OCI-LY1 (cell line): Measurements from ENCODE around the gene GPR39.

Experiments used
- H2AFZ ChIP-seq: fragments of 200-600 bp; sonication (generic), shearing (Covaris generic); 2 replicates; pipeline ENCODE4 v1.6.0; 2014; ENCODE audit warnings: antibody characterized with exemption, mild to moderate bottlenecking, low read length
- H3F3A ChIP-seq: fragments of 200-600 bp; sonication (generic), shearing (Covaris generic); 2 replicates; pipeline ENCODE4 v1.6.0; 2014; ENCODE audit warnings: mild to moderate bottlenecking, antibody characterized with exemption, low read length, moderate library complexity; ENCODE audit not compliant: insufficient read depth
- H3K27ac ChIP-seq: fragments of 200-600 bp; sonication (generic); 2 replicates; pipeline ENCODE4 v1.5.1; 2014; ENCODE audit warnings: low read length, mixed run types, mild to moderate bottlenecking, low read depth; ENCODE audit not compliant: poor library complexity, severe bottlenecking
- H3K27me3 ChIP-seq: fragments of 200-600 bp; sonication (generic); 2 replicates; pipeline ENCODE4 v1.6.0; 2014; ENCODE audit warnings: antibody characterized with exemption, mild to moderate bottlenecking, low read length, moderate library complexity; ENCODE audit not compliant: insufficient read depth
- H3K36me3 ChIP-seq: fragments of 200-600 bp; sonication (generic); 2 replicates; pipeline ENCODE4 v1.6.1; 2014; ENCODE audit warnings: mild to moderate bottlenecking, antibody characterized with exemption, low read length, moderate library complexity, mixed read lengths; ENCODE audit not compliant: insufficient read depth
- H3K4me1 ChIP-seq: fragments of 200-600 bp; sonication (generic); 2 replicates; pipeline ENCODE4 v1.5.1; 2014; ENCODE audit warnings: mild to moderate bottlenecking, low read length, moderate library complexity; ENCODE audit not compliant: insufficient read depth, severe bottlenecking
- H3K4me2 ChIP-seq: fragments of 200-600 bp; sonication (generic), shearing (Covaris generic); 2 replicates; pipeline ENCODE4 v1.6.1; 2014; ENCODE audit warnings: low read length
- H3K4me3 ChIP-seq: fragments of 200-600 bp; sonication (generic); 2 replicates; pipeline ENCODE4 v1.5.1; 2014; ENCODE audit warnings: low read length, low read depth, mild to moderate bottlenecking, mixed read lengths; ENCODE audit not compliant: poor library complexity, severe bottlenecking
- H3K79me2 ChIP-seq: fragments of 200-600 bp; shearing (Covaris generic); 2 replicates; pipeline ENCODE4 v1.6.1; 2016; ENCODE audit warnings: mixed run types, low read length, mixed read lengths; ENCODE audit not compliant: insufficient read depth
- H3K9ac ChIP-seq: fragments of 200-600 bp; sonication (generic), shearing (Covaris generic); 2 replicates; pipeline ENCODE4 v1.6.1; 2014; ENCODE audit warnings: mild to moderate bottlenecking, low read length, mixed read lengths
- H3K9me2 ChIP-seq: fragments of 200-600 bp; sonication (generic), shearing (Covaris generic); 2 replicates; pipeline ENCODE4 v1.6.1; 2014; ENCODE audit warnings: low read depth, mild to moderate bottlenecking, low read length, mixed read lengths
- H3K9me3 ChIP-seq: fragments of 200-600 bp; shearing (Covaris generic); 2 replicates; pipeline ENCODE4 v1.6.1; 2014; ENCODE audit warnings: low read length, mixed read lengths
- H4K20me1 ChIP-seq: fragments of 200-600 bp; sonication (generic), shearing (Covaris generic); 2 replicates; pipeline ENCODE4 v1.6.0; 2016; ENCODE audit warnings: mild to moderate bottlenecking, low read length; ENCODE audit not compliant: insufficient read depth
- EZH2 ChIP-seq: fragments of 200-600 bp; sonication (generic), shearing (Covaris generic); IDR thresholded peaks from 2 replicates; pipeline ENCODE4 v1.8.0; 2017; ENCODE audit warnings: borderline replicate concordance, mixed run types, mild to moderate bottlenecking, antibody characterized with exemption, low read length, moderate library complexity, mixed read lengths
- TF ChIP-seq, protein P1 (sequence below): fragments of 200-600 bp; sonication (generic), shearing (Covaris generic); IDR thresholded peaks from 2 replicates; pipeline ENCODE4 v1.5.1; 2017; ENCODE audit warnings: mild to moderate bottlenecking, antibody characterized with exemption, low read length, moderate library complexity, mixed read lengths

Gene GPR39

DNA sequence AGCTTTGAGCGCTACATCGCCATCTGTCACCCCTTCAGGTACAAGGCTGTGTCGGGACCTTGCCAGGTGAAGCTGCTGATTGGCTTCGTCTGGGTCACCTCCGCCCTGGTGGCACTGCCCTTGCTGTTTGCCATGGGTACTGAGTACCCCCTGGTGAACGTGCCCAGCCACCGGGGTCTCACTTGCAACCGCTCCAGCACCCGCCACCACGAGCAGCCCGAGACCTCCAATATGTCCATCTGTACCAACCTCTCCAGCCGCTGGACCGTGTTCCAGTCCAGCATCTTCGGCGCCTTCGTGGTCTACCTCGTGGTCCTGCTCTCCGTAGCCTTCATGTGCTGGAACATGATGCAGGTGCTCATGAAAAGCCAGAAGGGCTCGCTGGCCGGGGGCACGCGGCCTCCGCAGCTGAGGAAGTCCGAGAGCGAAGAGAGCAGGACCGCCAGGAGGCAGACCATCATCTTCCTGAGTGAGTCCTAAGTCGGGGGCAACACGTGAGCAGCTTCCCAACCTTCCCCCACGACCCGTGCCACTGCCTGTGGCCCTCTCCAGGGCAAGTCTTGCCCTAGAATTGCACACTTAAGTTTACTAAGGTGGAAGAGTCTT, 928 bp downstream of the GPR39 start:
- no peak for TF ChIP-seq EZH2
- TF ChIP-seq, protein P1, sequence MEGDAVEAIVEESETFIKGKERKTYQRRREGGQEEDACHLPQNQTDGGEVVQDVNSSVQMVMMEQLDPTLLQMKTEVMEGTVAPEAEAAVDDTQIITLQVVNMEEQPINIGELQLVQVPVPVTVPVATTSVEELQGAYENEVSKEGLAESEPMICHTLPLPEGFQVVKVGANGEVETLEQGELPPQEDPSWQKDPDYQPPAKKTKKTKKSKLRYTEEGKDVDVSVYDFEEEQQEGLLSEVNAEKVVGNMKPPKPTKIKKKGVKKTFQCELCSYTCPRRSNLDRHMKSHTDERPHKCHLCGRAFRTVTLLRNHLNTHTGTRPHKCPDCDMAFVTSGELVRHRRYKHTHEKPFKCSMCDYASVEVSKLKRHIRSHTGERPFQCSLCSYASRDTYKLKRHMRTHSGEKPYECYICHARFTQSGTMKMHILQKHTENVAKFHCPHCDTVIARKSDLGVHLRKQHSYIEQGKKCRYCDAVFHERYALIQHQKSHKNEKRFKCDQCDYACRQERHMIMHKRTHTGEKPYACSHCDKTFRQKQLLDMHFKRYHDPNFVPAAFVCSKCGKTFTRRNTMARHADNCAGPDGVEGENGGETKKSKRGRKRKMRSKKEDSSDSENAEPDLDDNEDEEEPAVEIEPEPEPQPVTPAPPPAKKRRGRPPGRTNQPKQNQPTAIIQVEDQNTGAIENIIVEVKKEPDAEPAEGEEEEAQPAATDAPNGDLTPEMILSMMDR, result no peak
- Histone ChIP-seq H3K4me2 (no peak overlapping the region), H3K27ac (no peak overlapping the region), H3K36me3 (no peaks in the 10 kb centered on the region), H2AFZ (no peak overlapping the region), H3K9me3 (no peaks in the 10 kb centered on the region), H3K27me3 (no peaks in the 10 kb centered on the region), H3F3A (no peaks in the 10 kb centered on the region), H3K4me1 (no peaks in the 10 kb centered on the region), H3K9ac (no peak overlapping the region), H3K9me2 (no peaks in the 10 kb centered on the region), H3K79me2 (no peaks in the 10 kb centered on the region), H3K4me3 (no peak overlapping the region), H4K20me1 (no peaks in the 10 kb centered on the region)

DNA sequence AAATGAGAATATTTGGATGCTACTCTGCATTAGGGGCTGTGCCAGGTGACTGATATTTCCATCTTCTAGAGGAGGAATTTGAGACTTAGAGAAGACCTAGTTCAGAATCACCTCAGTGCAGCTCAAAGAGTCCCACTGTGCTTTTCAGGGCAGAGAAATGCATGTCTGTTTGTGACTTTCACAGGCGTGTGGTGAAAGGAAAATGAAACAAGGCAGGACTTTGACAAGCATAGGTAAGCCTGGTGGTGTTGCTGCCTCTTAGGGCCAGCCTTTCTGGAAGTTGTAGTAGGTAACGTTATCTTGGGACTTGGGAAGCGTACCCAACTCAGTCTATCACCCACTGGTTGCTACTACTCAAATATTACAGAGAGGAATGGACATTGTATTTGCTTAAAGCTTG, 2.6 kb downstream of the GPR39 start:
- TF ChIP-seq EZH2, result no peak
- TF ChIP-seq, protein P1, result no peak
- H3K36me3 ChIP-seq, result no peaks in the 10 kb centered on the region
- no peaks in the 10 kb centered on the region for H3K79me2 ChIP-seq
- no peak overlapping the region for H2AFZ ChIP-seq
- no peak overlapping the region for H3K4me2 ChIP-seq
- H3K27ac ChIP-seq, result no peak overlapping the region
- H3K9me2 ChIP-seq, result no peaks in the 10 kb centered on the region
- no peaks in the 10 kb centered on the region for H4K20me1 ChIP-seq
- no peaks in the 10 kb centered on the region for H3K4me1 ChIP-seq
- H3F3A ChIP-seq, result no peaks in the 10 kb centered on the region
- H3K27me3 ChIP-seq, result no peaks in the 10 kb centered on the region
- H3K9me3 ChIP-seq, result no peaks in the 10 kb centered on the region
- H3K4me3 ChIP-seq, result no peak overlapping the region
- H3K9ac ChIP-seq, result no peak overlapping the region

DNA sequence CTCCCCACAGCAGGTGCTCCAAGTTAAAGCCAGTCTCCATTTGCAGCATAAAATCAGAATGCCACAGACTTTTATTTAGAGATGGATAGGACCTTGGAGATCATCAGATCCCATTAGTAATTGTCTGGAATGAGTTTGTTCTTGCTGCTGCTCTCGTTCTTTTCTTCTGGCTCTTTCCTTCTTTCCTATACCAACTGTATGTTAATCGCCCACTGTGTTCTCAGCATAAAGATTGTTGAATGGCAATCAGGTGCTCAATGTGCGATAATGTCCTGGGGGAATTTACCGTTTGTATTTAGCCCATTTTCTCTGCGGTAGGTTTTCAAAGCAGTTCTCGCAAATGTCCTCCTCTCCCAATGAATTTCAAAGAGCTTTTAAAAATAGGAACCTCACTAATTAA, 3.3 kb downstream of the GPR39 start:
- Histone ChIP-seq H3K79me2 (no peaks in the 10 kb centered on the region), H3K27ac (no peak overlapping the region)

More for the DNA sequence above, 3.3 kb downstream of the GPR39 start:
- Histone ChIP-seq H3F3A (no peaks in the 10 kb centered on the region), H3K9ac (no peak overlapping the region), H2AFZ (no peak overlapping the region), H3K4me2 (no peak overlapping the region), H3K27me3 (no peaks in the 10 kb centered on the region), H3K9me2 (no peaks in the 10 kb centered on the region), H4K20me1 (no peaks in the 10 kb centered on the region), H3K9me3 (no peaks in the 10 kb centered on the region), H3K4me1 (no peaks in the 10 kb centered on the region), H3K36me3 (no peaks in the 10 kb centered on the region), H3K4me3 (no peak overlapping the region)
- TF ChIP-seq, protein P1, result no peak
- no peak for TF ChIP-seq EZH2
